ENCODE results near the gene ENOPH1.
"Not testable (repeated sequence)": the region's sequence is repeated elsewhere in the genome, so short reads cannot be mapped to it uniquely, and the experiment has no call there.

Gene ENOPH1

GRCh38 chr4:82430193-82430963 is at the start of gene ENOPH1, which contains the start of gene HNRNPDL:
ENOPH1 (plus strand) TSS chr4:82430590; CDS start chr4:82430830, 240 bp downstream.
HNRNPDL (minus strand) TSS chr4:82430462; CDS start chr4:82429690, 772 bp downstream.
- peak; percentile 94 for DNase-seq

GRCh38 chr4:82380831-82381230 is 49.6 kb upstream of the ENOPH1 start:
- DNase-seq, result no peak

GRCh38 chr4:82381235-82381634 is 49.2 kb upstream of the ENOPH1 start:
- DNase-seq, result no peak

GRCh38 chr4:82381661-82382296 is 48.6 kb upstream of the ENOPH1 start:
- DNase-seq, result no peak

GRCh38 chr4:82382751-82383150 is 47.6 kb upstream of the ENOPH1 start:
- no peak for DNase-seq

GRCh38 chr4:82386312-82386711 is 44.1 kb upstream of the ENOPH1 start:
- not testable (repeated sequence) for DNase-seq

GRCh38 chr4:82388405-82388804 is 42.0 kb upstream of the ENOPH1 start:
- no peak for DNase-seq

- DNase-seq, result not testable (repeated sequence)
These were observed 40.3 kb upstream of the ENOPH1 start for GRCh38 chr4:82390061-82390460.

- no peak for DNase-seq
These were observed 35.5 kb upstream of the ENOPH1 start for GRCh38 chr4:82394896-82395295.

- no peak for DNase-seq
These were observed 32.9 kb upstream of the ENOPH1 start for GRCh38 chr4:82397527-82397926.

- DNase-seq, result no peak
These were observed 32.1 kb upstream of the ENOPH1 start for GRCh38 chr4:82398263-82398662.

GRCh38 chr4:82401600-82401999 is 28.8 kb upstream of the ENOPH1 start:
- no peak for DNase-seq

- DNase-seq, result no peak
These were observed 28.1 kb upstream of the ENOPH1 start for GRCh38 chr4:82402196-82402775.

- DNase-seq, result no peak
These were observed 26.7 kb upstream of the ENOPH1 start for GRCh38 chr4:82403725-82404124.

GRCh38 chr4:82415061-82415460 is 15.3 kb upstream of the ENOPH1 start:
- not testable (repeated sequence) for DNase-seq

GRCh38 chr4:82415922-82416365 is 14.4 kb upstream of the ENOPH1 start:
- DNase-seq, result no peak

GRCh38 chr4:82419451-82419850 is 10.9 kb upstream of the ENOPH1 start:
- DNase-seq, result no peak

- no peak for DNase-seq
These were observed 8.4 kb upstream of the ENOPH1 start for GRCh38 chr4:82421796-82422560.

- no peak for DNase-seq
These were observed 7.8 kb upstream of the ENOPH1 start for GRCh38 chr4:82422616-82423015.

- no peak for DNase-seq
These were observed 6.9 kb upstream of the ENOPH1 start for GRCh38 chr4:82423245-82424054.

GRCh38 chr4:82425478-82425877 is 4.9 kb upstream of the ENOPH1 start:
- DNase-seq, result no peak

- no peak for DNase-seq
These were observed 1.8 kb upstream of the ENOPH1 start for GRCh38 chr4:82428526-82428968.

Measured in CD4-positive, alpha-beta T cell treated with Interleukin-4 for 4 hours (primary cell).